ENCODE data around the gene GPC5. TPM values are rescaled to one million over a fixed set of nuclear protein-coding genes. Genes with fewer than 3 reads are reported as not detected.

GPC5 gene
- total RNA-seq, 1 experiment from 2014 or later = 0.26 TPM

GRCh38 chr13:92901739-92902138 is 1503.3 kb downstream of the GPC5 start:
- no TSS peak for BruUV-seq (replicated peaks)
- Histone ChIP-seq H3K27ac (ENCODE audit: low read length) (no peak overlapping the region), H3K4me1 (ENCODE audit: control insufficient read depth, insufficient read depth, low read length) (no peaks in the 10 kb centered on the region), H3K27me3 (ENCODE audit: control insufficient read depth, insufficient read depth, low read length) (no peaks in the 10 kb centered on the region), H3K4me3 (ENCODE audit: low read depth in 2 of 2, low read length in 2 of 2) (no peak overlapping the region), H3K9me3 (ENCODE audit: control insufficient read depth, insufficient read depth, low read depth, low read length) (no peaks in the 10 kb centered on the region), H3K36me3 (ENCODE audit: control insufficient read depth, insufficient read depth, low read length) (no peaks in the 10 kb centered on the region)
- ATAC-seq (no peak), DNase-seq (ENCODE audit: low read depth, low spot score) (no peak)
- ChIA-PET CTCF (no interaction called here), POLR2A (no interaction called here)
- TF ChIP-seq TCF7L2 (IDR thresholded peaks at IDR 0.05; ENCODE audit: low read depth, low read length) (no peak), CTCF (IDR thresholded peaks at IDR 0.05) (no peak), POLR2AphosphoS5 (IDR thresholded peaks at IDR 0.05; ENCODE audit: low read depth, low read length) (no peak)
- TF ChIP-seq, protein P1, sequence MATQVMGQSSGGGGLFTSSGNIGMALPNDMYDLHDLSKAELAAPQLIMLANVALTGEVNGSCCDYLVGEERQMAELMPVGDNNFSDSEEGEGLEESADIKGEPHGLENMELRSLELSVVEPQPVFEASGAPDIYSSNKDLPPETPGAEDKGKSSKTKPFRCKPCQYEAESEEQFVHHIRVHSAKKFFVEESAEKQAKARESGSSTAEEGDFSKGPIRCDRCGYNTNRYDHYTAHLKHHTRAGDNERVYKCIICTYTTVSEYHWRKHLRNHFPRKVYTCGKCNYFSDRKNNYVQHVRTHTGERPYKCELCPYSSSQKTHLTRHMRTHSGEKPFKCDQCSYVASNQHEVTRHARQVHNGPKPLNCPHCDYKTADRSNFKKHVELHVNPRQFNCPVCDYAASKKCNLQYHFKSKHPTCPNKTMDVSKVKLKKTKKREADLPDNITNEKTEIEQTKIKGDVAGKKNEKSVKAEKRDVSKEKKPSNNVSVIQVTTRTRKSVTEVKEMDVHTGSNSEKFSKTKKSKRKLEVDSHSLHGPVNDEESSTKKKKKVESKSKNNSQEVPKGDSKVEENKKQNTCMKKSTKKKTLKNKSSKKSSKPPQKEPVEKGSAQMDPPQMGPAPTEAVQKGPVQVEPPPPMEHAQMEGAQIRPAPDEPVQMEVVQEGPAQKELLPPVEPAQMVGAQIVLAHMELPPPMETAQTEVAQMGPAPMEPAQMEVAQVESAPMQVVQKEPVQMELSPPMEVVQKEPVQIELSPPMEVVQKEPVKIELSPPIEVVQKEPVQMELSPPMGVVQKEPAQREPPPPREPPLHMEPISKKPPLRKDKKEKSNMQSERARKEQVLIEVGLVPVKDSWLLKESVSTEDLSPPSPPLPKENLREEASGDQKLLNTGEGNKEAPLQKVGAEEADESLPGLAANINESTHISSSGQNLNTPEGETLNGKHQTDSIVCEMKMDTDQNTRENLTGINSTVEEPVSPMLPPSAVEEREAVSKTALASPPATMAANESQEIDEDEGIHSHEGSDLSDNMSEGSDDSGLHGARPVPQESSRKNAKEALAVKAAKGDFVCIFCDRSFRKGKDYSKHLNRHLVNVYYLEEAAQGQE (IDR thresholded peaks at IDR 0.05; ENCODE audit: insufficient read depth in 1 of 2, low read depth in 2 of 2, low read length in 1 of 2) = no peak
- in situ Hi-C loops (cut with HindIII; ENCODE audit: low pct_unique_long_range_greater_than_20kb, low sequenced_read_pairs) = no loop called here
- intact Hi-C loops (cut with micrococcal nuclease; ENCODE audit: unreplicated experiment) = no loop called here

DNA sequence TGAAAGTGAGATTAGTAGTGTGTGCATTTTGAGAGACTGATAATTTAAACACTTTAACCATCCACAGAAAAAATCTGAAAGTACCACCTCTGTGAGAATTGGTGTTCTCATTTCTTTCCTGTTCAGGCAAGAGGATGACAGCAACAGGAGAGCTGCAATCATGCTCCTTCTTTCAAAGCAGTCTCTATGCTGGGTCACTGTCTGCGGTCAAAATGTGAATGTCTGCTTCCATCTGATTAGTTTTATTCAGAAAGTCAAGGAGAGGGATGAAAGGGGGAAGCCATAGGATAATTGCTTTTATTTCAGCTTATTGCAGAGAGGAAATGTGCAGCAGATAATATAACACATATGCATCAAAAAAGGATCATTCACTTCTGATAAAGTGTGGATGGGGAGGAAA is 1514.2 kb downstream of the GPC5 start:
- in situ Hi-C loops (cut with HindIII; ENCODE audit: low pct_unique_long_range_greater_than_20kb, low sequenced_read_pairs) = no loop called here
- BruUV-seq (replicated peaks) = no TSS peak
- Histone ChIP-seq H3K4me1 (ENCODE audit: control insufficient read depth, insufficient read depth, low read length) (no peaks in the 10 kb centered on the region), H3K27ac (ENCODE audit: low read length) (no peak overlapping the region), H3K36me3 (ENCODE audit: control insufficient read depth, insufficient read depth, low read length) (no peaks in the 10 kb centered on the region), H3K27me3 (ENCODE audit: control insufficient read depth, insufficient read depth, low read length) (no peaks in the 10 kb centered on the region), H3K4me3 (ENCODE audit: low read depth in 2 of 2, low read length in 2 of 2) (no peak overlapping the region), H3K9me3 (ENCODE audit: control insufficient read depth, insufficient read depth, low read depth, low read length) (no peaks in the 10 kb centered on the region)
- TF ChIP-seq POLR2AphosphoS5 (IDR thresholded peaks at IDR 0.05; ENCODE audit: low read depth, low read length) (no peak), CTCF (IDR thresholded peaks at IDR 0.05) (no peak), TCF7L2 (IDR thresholded peaks at IDR 0.05; ENCODE audit: low read depth, low read length) (no peak), SIN3A (IDR thresholded peaks at IDR 0.05; ENCODE audit: borderline replicate concordance, insufficient read depth, low read depth, low read length) (no peak)
- TF ChIP-seq, protein P1 (IDR thresholded peaks at IDR 0.05; ENCODE audit: insufficient read depth in 1 of 2, low read depth in 2 of 2, low read length in 1 of 2) = no peak
- POLR2A ChIA-PET = no interaction called here
- no peak for DNase-seq (ENCODE audit: low read depth, low spot score)
- CTCF ChIA-PET = no interaction called here
- intact Hi-C loops (cut with micrococcal nuclease; ENCODE audit: unreplicated experiment) = no loop called here
- no peak for ATAC-seq
